Right cardiac atrium (tissue), 5 donors: ENCODE measurements around the gene MMEL1. TPM values are rescaled to one million over a fixed set of nuclear protein-coding genes. Genes with fewer than 3 reads are reported as not detected.
"Not testable (repeated sequence)": the region's sequence is repeated elsewhere in the genome, so short reads cannot be mapped to it uniquely, and the experiment has no call there.

ENCODE experiments used
- ATAC-seq, 2 donors: fragments of 200-7000 bp; cut with Tn5 transposase; one replicate each; pipeline versions ENCODE4 v1.8.0 to v1.9.1; 2020; ENCODE audit warnings: moderate library complexity in 2 of 2, mild to moderate bottlenecking in 1 of 2
- DNase-seq, 3 donors: peaks; one replicate each; pipeline ENCODE4 v3.0.0-alpha.2; 2020
- H3K27ac ChIP-seq: one replicate; pipeline ENCODE4 v1.5.1; 2013; ENCODE audit warnings: mild to moderate bottlenecking, low read length, control low read depth, moderate library complexity
- H3K27me3 ChIP-seq: one replicate; pipeline ENCODE4 v1.6.1; 2013; ENCODE audit not compliant: control insufficient read depth, insufficient read depth
- H3K4me1 ChIP-seq: one replicate; pipeline ENCODE4 v1.6.1; 2013; ENCODE audit warnings: low read length; ENCODE audit not compliant: control insufficient read depth, insufficient read depth
- H3K4me3 ChIP-seq: one replicate; pipeline ENCODE4 v1.5.1; 2013; ENCODE audit warnings: low read length, control low read depth
- H3K9me3 ChIP-seq: one replicate; pipeline ENCODE4 v1.6.1; 2013; ENCODE audit warnings: low read length; ENCODE audit not compliant: control insufficient read depth
- WGBS: extraction: QIAGEN DNeasy Blood & Tissue Kit; methylation state at CpG from one replicate; pipeline ENCODE4 v1.1.7; 2013; 5-methylcytosine and 5-hydroxymethylcytosine counted together
- intact Hi-C, 4 donors: fragments of 100-400 bp; cut with DNase I; formaldehyde crosslinking; loops; one replicate each; pipeline versions ENCODE4 v1.11.0 to v1.14.0; 2022 to 2023
- polyA plus RNA-seq: library from polyadenylated mRNA; stranded (reverse); fragments of 200-250 nt; gene quantifications from one replicate; pipeline ENCODE4 v1.2.3, GENCODE V29; 2013
- total RNA-seq, 4 donors: library from RNA; stranded (reverse); fragmentation: NEBNext Ultra II Directional; extraction: Animal tissue kit (Norgen Biotek cat#: 25700); gene quantifications; one replicate each; pipeline ENCODE4 v1.2.1, GENCODE V29; 2021
- donor health status: healthy with polysubstance abuse.
- donor health status: DM: no; HTN: yes; CAD: no.
- donor health status: DM: no; HTN: no; CAD: no.
- donor health status: DM: no; HTN: yes; CAD: no; lungs with severe emphysema.
- donor health status: DM: yes; HTN: yes; CAD: no.

MMEL1 gene
- total and polyA plus RNA-seq, 5 donors = 0.32 to 1.7 (median 0.94) TPM

- intact Hi-C loops = no loop called here
- WGBS = 87% methylated on average over 8 of the region's 8 CpGs
- no peak overlapping the region for H3K4me3 ChIP-seq
- H3K27ac ChIP-seq = no peak overlapping the region
- H3K27me3 ChIP-seq = no peaks in the 10 kb centered on the region
- H3K4me1 ChIP-seq = no peaks in the 10 kb centered on the region
- no peaks in the 10 kb centered on the region for H3K9me3 ChIP-seq
- ATAC-seq = no peak
- no peak for DNase-seq
These were observed 59.4 kb downstream of the MMEL1 start for GRCh38 chr1:2573250-2573920.

DNA sequence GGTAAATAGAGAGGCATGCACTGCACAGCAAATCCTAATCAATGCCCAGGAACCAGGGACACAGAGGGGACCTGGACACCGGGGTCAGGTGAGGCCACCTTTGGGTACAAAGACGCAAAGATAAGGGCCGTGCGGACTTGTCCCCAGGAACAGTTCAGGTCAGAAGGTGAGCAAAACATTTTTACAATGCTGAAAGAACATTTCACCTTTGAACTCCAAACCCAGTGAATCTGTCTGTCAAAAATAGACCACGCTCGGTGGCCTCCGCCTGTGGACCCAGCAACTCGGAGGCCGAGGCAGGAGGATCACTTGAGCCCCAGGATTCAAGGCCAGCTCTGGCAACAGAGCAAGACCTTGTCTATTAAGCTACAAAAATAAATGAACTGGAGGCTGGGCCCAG lies 61.5 kb downstream of the MMEL1 start:
- Histone ChIP-seq H3K9me3 (no peaks in the 10 kb centered on the region), H3K4me3 (no peak overlapping the region), H3K4me1 (no peaks in the 10 kb centered on the region), H3K27me3 (no peaks in the 10 kb centered on the region), H3K27ac (no peak overlapping the region)
- ATAC-seq = no peak
- 89% methylated on average over 9 of the region's 9 CpGs for WGBS
- peak in 1 of 3 donors; percentile 10 for DNase-seq
- intact Hi-C loops = no loop called here

DNA sequence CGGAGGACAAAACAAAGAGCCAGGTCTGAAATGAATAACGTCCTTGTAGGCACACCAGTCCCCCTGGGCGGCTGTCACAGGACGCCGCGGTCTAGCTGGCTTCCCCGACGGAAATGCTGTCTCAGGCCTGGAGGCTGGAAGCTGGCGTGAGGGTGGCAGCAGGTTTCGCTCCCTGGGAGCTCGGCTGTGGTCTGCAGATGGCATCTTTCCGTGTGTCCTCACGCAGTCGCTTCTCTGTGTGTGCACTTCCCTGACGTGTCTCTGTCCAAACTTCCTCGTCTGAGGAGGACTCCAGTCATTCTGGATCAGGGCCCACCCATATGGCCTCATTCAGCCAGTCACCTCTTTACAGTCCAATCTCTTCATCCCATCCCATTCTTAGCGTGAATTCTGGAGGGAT lies 62.5 kb downstream of the MMEL1 start:
- WGBS = 86% methylated on average over 17 of the region's 17 CpGs

DNA sequence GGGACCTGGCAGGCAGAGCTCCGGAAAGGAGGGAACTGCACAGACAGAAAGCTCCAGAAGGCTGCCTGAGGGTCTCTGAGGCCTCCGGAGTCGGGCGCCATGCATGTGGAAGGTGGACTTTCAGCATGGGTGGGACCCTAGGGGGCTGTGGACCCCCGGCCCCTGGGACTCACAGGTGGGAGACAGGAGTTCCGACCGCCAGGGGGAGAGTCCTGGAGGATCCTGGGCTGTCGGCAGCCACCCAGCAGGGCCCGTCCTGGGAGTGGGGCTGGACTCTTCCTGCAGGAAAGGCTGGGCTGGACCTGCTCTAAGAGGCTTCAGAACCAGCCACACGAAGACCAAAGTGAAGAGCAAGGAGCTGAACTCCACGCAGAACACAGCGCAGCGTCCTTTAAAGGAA lies 63.1 kb downstream of the MMEL1 start:
- H3K27me3 ChIP-seq, ATAC-seq, H3K4me3 ChIP-seq, H3K27ac ChIP-seq, intact Hi-C loops, H3K4me1 ChIP-seq, H3K9me3 ChIP-seq: not testable (repeated sequence)
- DNase-seq = peak in 2 of 3 donors; percentile 38 to 43
- WGBS = 76% methylated on average over 13 of the region's 13 CpGs

More for the DNA sequence above, 62.5 kb downstream of the MMEL1 start:
- no peaks in the 10 kb centered on the region for H3K27me3 ChIP-seq
- intact Hi-C loops = no loop called here
- H3K27ac ChIP-seq = no peak overlapping the region
- no peak for ATAC-seq
- no peaks in the 10 kb centered on the region for H3K9me3 ChIP-seq
- no peak overlapping the region for H3K4me3 ChIP-seq
- no peaks in the 10 kb centered on the region for H3K4me1 ChIP-seq
- peak in 2 of 3 donors; percentile 9 to 19 for DNase-seq

DNA sequence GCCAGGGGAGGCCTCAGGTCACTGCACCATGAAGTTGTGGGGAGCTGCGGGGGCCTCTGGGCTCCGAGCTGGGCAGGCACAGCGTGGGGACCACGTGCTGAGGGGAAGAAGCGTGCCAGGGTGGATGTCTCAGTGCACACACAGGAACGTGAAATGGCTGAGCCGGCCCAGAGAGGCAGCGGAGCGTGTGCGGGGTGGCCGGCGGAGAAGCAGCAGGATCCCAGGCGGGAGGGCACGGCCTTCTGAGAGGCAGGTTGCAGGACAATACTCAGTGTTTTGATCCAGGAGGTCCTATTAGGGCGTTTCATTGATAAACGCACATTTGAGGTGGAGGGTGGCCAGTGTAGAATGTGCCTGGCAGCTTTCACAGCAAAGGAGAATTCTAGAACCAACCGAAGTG lies 63.8 kb downstream of the MMEL1 start:
- no peaks in the 10 kb centered on the region for H3K9me3 ChIP-seq
- ATAC-seq (no peak), DNase-seq (peak in 2 of 3 donors; percentile 25 to 49)
- no peaks in the 10 kb centered on the region for H3K4me1 ChIP-seq
- WGBS = 79% methylated on average over 17 of the region's 17 CpGs
- H3K4me3 ChIP-seq = no peak overlapping the region
- no peaks in the 10 kb centered on the region for H3K27me3 ChIP-seq
- H3K27ac ChIP-seq = no peak overlapping the region
- intact Hi-C loops = no loop called here

- H3K4me3 ChIP-seq, H3K9me3 ChIP-seq, intact Hi-C loops, H3K27me3 ChIP-seq, H3K4me1 ChIP-seq, H3K27ac ChIP-seq: not testable (repeated sequence)
- DNase-seq (peak in 2 of 3 donors; percentile 7 to 38), ATAC-seq (peak; percentile 7 to 8)
- 54% methylated on average over 12 of the region's 17 CpGs for WGBS
These were observed 64.5 kb downstream of the MMEL1 start for GRCh38 chr1:2568187-2568816.

DNA sequence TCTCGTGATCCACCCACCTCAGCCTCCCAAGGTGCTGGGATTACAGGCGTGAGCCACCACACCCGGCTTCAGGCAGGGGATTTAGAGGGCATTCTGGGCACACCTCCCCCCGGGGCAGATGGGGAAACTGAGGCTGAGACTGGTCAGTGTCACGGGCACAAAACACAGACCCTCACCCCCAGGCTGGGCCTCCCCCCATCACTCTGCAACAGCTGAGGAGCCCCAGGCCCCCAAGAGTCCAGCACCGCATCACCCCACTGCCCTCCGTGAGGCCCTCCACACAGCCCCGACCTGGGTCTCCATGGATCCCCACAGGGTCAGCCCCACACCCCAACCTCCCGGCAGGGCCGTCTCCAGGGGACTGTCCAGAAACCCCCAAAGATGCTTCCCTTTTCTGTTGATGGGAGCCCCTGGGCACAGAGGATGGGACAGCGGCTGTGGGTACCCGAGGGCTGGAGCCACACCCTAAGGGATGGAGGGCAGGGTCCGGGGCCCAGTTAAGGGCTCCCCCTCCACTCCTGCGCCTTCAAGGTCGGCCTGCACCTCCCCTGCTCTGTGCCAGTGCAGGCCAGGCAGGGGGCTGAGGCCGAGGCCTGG lies 65.6 kb downstream of the MMEL1 start:
- intact Hi-C loops = no loop called here

DNA sequence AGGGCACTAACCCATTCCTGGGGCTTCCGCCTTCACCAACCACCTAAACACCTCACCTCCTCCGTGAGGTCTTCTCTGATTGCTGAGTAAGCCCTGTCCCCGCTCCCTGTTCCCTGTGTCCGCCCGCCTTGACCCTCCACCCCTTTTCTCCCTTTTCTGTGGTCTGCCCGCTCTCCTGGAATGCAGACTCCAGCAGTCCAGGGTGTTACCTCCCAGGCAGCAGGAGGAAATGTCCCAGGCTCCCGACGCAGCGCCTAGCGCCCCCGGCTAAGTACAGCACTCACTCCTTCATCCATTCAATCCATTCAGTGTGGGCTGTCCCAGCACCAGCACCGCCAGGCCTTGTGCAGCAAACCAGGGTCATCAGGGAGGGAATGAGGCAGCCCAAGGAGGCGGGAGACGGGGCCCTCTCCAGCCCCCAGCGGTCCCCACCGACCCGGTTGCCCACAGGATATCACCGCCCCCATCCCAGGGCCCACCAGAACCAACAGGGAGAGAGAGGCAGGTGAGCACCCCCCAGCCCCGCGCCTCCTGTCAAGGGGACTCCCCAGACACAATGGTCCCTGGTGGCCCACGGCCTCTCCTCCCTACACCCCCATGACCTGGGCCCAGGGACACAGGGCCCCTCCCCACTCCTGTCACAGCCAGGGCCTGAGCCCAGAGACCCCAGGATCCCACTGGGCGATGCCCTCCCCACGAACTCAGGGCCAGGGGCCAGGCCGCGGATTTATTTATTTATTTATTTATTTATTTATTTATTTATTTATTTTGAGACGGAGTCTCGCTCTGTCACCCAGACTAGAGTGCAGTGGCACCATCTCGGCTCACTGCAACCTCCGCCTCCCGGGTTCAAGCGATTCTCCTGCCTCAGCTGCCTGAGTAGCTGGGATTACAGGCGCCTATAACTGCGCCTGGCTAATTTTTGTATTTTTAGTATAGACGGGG lies 66.4 kb downstream of the MMEL1 start:
- Histone ChIP-seq H3K27me3 (no peaks in the 10 kb centered on the region), H3K4me3 (no peak overlapping the region), H3K9me3 (no peaks in the 10 kb centered on the region), H3K27ac (no peak overlapping the region), H3K4me1 (no peaks in the 10 kb centered on the region)
- DNase-seq (peak; percentile 11 to 57 (median 48)), ATAC-seq (no peak)
- intact Hi-C loops = no loop called here
- 72% methylated on average over 34 of the region's 34 CpGs for WGBS

More for the DNA sequence above, 65.6 kb downstream of the MMEL1 start:
- no peak overlapping the region for H3K27ac ChIP-seq
- no peak overlapping the region for H3K4me3 ChIP-seq
- H3K9me3 ChIP-seq = no peaks in the 10 kb centered on the region
- no peaks in the 10 kb centered on the region for H3K27me3 ChIP-seq
- 82% methylated on average over 16 of the region's 16 CpGs for WGBS
- ATAC-seq = no peak
- peak; percentile 10 to 51 (median 14) for DNase-seq
- no peaks in the 10 kb centered on the region for H3K4me1 ChIP-seq

GRCh38 chr1:2564815-2565374 lies 67.9 kb downstream of the MMEL1 start:
- Histone ChIP-seq H3K4me3 (no peak overlapping the region), H3K27ac (no peak overlapping the region), H3K4me1 (no peaks in the 10 kb centered on the region), H3K9me3 (no peaks in the 10 kb centered on the region), H3K27me3 (no peaks in the 10 kb centered on the region)
- ATAC-seq = no peak
- 35% methylated on average over 14 of the region's 14 CpGs for WGBS
- DNase-seq = peak; percentile 15 to 41 (median 32)
- intact Hi-C loops = no loop called here

- DNase-seq (peak in 2 of 3 donors; percentile 37 to 47), ATAC-seq (no peak)
- Histone ChIP-seq H3K27ac (no peak overlapping the region), H3K4me1 (no peaks in the 10 kb centered on the region), H3K4me3 (no peak overlapping the region), H3K9me3 (no peaks in the 10 kb centered on the region), H3K27me3 (no peaks in the 10 kb centered on the region)
- WGBS = 78% methylated on average over 20 of the region's 20 CpGs
- intact Hi-C loops = no loop called here
These were observed 68.6 kb downstream of the MMEL1 start for GRCh38 chr1:2564006-2564814.
